Renal cortex interstitium (tissue), 11 donors: ENCODE measurements around the gene PARVB. TPM values are rescaled to one million over a fixed set of nuclear protein-coding genes. Genes with fewer than 3 reads are reported as not detected.

Experiments
- DNase-seq, 11 donors: peaks; one replicate each; pipeline ENCODE4 v3.0.0-alpha.2; 2013; ENCODE audit warnings: low read depth in 9 of 11, low spot score in 4 of 11; ENCODE audit errors: extremely low read depth in 1 of 11
- polyA plus RNA-seq, 3 donors: library from polyadenylated mRNA; unstranded; fragments of 120-200 nt; gene quantifications; one replicate each; pipeline ENCODE4 v1.2.1, GENCODE V29; 2013; ENCODE audit not compliant: insufficient read length in 3 of 3

PARVB gene
- polyA plus RNA-seq, 3 donors, result 16.2 to 21.7 (median 20.2) TPM

GRCh38 chr22:44181033-44181911 lies 157.2 kb downstream of the PARVB start:
- DNase-seq, result no peak

GRCh38 chr22:44181912-44182587 lies 157.9 kb downstream of the PARVB start:
- no peak for DNase-seq

DNA sequence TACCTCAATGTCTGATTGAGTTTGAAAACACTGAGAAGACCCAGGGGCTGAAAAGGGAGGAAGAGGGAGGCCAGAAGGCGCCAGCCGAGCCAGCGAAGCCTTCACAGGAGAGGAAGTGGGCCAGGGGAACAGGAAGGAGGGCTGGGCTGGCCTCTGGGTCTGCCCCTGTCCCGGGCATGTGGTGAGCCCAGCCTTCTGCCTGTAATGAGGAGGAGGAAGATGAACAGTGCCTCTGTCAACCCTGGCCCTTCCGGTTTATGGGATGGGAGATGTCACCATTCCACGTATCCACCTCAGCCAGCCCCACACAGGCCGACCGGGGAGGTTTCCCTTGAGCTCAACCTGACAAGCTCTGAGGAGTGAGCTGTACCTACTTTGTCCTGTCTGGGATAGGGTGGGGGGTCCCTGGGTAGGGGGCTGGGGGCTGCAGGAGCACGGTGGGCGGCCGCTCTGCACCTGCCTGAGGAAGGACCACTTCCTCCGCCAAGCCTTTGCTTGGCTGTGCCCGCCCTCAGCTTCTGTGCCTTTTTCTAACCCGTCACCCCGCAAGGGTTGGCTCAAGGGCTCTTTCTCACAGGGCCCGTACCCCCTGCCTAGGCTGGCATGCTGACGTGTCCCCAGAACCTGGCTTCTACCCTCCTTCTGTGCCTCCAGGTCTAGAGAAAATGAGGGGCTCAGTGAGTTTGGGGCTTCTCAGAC lies 158.6 kb downstream of the PARVB start:
- DNase-seq, result no peak

GRCh38 chr22:44183287-44183588 lies 159.1 kb downstream of the PARVB start:
- DNase-seq, result no peak

- no peak for DNase-seq
These were observed 159.9 kb downstream of the PARVB start for GRCh38 chr22:44184006-44184405.

DNA sequence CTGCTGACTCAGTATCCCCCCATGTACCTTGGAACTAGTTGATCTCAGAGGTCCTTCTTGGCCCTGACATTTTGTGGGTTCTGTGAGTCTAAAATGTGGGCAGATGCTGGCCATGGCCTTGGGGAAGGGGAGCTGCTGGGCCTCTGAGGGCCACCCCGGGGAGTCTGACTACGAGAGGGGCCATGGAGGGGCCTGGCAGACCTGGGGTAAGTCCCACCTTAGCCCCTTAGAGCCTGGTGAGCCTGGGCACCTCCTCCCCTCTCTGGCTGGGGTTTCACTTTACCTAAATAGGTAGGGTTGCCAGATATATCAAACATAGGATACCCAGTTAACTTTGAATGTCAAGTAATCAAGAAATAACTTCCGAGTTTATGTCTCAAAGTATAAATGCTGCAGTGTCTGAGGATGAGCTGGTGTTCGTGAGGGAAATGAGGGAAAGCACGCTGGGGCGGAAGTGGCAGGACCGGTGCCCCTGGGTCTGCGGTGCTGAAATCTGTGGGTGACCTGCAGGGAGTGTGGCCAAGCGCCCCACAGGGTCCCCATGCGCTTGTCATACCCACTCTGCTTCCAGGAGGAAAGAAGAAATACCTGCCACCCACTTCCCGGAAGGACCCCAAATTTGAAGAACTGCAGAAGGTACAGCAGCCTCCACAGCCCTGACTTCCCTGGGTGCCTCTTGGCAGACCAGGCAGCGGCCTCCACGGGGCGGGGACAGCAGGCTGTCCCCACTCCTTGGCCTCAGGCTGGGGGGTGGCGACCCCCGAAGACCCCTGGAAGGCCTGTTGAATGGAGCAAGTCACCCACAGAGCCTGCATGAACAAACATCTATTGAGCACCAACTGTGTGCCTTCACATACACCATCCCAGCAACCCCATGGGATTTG lies 161.4 kb downstream of the PARVB start:
- no peak for DNase-seq

DNA sequence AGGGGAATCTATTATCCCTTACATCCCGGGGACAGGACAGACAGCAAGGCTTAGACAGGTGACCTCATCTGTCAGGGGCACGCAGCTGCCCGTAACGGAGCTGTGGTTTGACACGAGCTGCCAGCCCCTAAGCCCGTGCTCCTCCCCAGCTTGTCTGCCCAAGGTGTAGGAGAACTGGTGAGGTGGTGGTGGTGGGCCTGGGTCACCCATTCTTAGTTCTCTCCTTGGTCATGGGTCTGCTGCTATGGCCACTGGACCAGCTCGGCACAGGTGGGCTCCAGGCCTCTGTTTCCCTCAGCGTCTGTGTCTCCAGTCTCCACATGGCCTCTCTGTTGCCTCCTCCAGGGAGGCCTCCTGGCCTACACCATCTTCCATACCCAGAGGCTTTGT lies 162.0 kb downstream of the PARVB start:
- DNase-seq, result no peak

- no peak for DNase-seq
These were observed 162.6 kb downstream of the PARVB start for GRCh38 chr22:44186737-44187136.

DNA sequence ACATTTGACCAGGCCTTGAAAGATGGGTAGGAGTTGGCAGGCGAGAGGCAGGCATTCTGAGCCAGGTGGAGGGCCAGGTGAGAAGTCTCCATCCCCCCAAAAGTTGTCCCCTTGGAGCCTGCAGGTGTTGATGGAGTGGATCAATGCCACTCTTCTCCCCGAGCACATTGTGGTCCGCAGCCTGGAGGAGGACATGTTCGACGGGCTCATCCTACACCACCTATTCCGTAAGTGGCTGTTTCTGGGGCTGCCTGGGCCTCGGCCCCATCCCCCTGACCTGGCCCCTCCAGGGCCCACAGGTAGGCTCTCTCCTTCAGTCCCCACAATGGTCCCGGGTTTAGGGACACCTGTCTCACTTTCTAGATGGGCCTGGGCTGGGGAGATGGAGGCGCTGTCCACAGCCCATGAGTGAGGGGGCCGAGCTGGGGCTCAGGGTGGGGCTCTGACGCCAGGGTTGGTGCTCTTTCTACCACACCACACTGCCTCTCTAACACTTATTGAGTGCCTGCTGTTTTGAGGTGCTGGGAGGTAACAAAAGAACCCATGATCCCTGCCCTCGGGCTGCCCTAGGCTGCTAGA lies 163.6 kb downstream of the PARVB start:
- DNase-seq, result no peak

DNA sequence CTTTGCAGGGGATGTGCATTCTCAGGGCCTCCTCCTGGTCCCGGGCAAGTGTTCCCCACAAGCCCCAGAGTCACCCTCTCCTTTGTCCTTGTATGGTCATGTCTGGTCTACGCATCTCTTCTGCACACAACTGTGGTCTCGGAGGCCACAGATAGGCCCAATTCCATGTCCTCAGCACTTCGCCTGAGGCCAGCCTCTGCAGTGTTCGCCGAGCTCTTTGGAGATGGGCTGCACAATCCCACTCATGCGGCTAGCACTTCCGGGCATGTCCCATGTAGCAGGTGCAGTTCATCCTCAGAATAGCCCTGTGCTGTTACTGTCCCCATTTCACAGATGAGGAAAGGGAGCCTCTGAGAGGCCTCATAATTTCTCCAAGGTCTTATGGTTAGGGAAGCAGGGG lies 164.2 kb downstream of the PARVB start:
- DNase-seq, result no peak

GRCh38 chr22:44188986-44189630 lies 165.0 kb downstream of the PARVB start:
- no peak for DNase-seq

- DNase-seq, result no peak
These were observed 166.4 kb downstream of the PARVB start for GRCh38 chr22:44190381-44190976.

GRCh38 chr22:44191036-44191454 lies 166.9 kb downstream of the PARVB start:
- DNase-seq, result no peak

- DNase-seq, result no peak
These were observed 168.2 kb downstream of the PARVB start for GRCh38 chr22:44192098-44192815.

DNA sequence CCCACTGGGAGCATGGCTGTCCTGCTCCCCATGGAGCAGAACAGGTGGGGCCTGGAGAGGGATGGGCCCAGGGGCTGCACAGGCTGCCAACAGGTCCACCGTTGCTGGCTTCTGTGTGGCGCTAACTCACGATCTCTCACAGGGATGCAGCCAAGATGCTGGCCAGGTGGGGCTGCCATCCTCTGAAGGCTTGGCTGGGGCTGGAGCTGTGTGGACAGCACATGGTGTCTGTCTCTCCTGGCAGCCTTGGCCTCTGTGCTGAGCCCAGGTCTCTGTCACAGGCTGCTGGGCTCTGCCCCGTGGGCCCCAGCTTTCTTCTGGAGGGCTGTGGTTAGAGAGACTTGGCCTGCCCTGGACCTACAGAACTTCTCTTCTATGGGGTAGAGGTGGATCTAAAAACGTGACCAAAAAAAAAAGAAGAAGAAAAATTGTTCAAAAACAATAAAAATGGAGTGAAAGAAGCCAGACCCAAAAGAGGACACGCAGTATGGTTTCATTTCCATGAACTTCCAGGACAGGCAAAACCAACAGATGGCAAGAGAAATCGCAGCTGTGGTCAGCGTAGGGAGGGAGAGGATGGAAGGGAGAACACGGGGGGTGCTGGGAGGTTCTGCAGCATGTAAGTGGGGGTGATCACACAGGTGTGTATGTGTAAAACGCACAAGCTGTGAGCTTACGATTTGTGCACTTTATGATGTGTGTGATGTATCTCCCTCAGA lies 168.9 kb downstream of the PARVB start:
- DNase-seq, result no peak

DNA sequence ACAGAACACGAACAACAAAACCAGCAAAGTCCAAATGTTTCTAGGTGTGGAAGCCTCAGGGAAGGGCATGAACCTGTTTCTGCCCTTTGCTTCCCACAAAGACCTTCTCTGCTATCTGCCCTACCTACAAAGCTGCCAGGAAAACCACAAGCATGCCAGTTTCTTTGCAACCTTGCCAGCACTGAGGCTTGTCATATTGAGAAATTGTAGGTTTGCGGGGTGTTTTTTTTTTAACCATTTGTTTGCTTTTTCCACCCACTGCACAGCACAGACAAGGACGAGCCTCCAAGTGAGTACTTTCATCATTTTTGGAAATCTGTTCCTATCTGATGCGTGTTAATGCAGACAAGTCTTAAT lies 169.4 kb downstream of the PARVB start:
- DNase-seq, result no peak

DNA sequence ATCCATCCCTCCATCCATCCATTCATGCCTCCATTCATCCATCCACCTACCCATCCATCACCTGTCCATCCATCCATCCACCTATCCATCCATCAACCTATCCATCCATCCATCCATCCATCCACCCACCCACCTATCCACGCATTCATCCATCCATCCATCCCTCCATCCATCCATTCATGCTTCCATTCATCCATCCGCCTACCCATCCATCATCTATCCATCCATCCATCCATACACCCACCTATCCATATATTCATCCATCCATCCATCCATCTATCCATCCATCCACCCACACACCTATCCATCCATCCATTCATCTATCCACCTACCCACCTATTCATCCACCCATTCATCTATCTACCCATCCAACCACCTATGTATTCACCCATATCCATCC lies 170.5 kb downstream of the PARVB start:
- no peak for DNase-seq
